ENCODE measurements around the gene GRM8. TPM values are rescaled to one million over a fixed set of nuclear protein-coding genes. Genes with fewer than 3 reads are reported as not detected.

The GRM8 gene
- total RNA-seq, 1 donor from 2014 or later = 0.30 TPM

- intact Hi-C loops (cut with DNase I) = no loop called here
- no peak for DNase-seq (ENCODE audit: low spot score)
Measured at GRCh38 chr7:126657599-126658358, 595.0 kb downstream of the GRM8 start.

GRCh38 chr7:126657137-126657536 is 595.6 kb downstream of the GRM8 start:
- DNase-seq (ENCODE audit: low spot score) = no peak
- intact Hi-C loops (cut with DNase I) = no loop called here

- no peak for DNase-seq (ENCODE audit: low spot score)
- intact Hi-C loops (cut with DNase I) = no loop called here
Measured at GRCh38 chr7:126656165-126656564, 596.6 kb downstream of the GRM8 start.

- intact Hi-C loops (cut with DNase I) = no loop called here
- DNase-seq (ENCODE audit: low spot score) = no peak
Measured at GRCh38 chr7:126637538-126637937, 615.2 kb downstream of the GRM8 start.

- intact Hi-C loops (cut with DNase I) = no loop called here
- DNase-seq (ENCODE audit: low spot score) = no peak
Measured at GRCh38 chr7:126635545-126635944, 617.2 kb downstream of the GRM8 start.

- no peak for DNase-seq (ENCODE audit: low spot score)
- intact Hi-C loops (cut with DNase I) = no loop called here
Measured at GRCh38 chr7:126608339-126608776, 644.4 kb downstream of the GRM8 start.

- no peak for DNase-seq (ENCODE audit: low spot score)
- intact Hi-C loops (cut with DNase I) = no loop called here
Measured at GRCh38 chr7:126606331-126606730, 646.4 kb downstream of the GRM8 start.

GRCh38 chr7:126605553-126605952 is 647.2 kb downstream of the GRM8 start:
- intact Hi-C loops (cut with DNase I) = no loop called here
- DNase-seq (ENCODE audit: low spot score) = no peak

GRCh38 chr7:126605056-126605455 is 647.7 kb downstream of the GRM8 start:
- intact Hi-C loops (cut with DNase I) = no loop called here
- no peak for DNase-seq (ENCODE audit: low spot score)

- intact Hi-C loops (cut with DNase I) = no loop called here
- DNase-seq (ENCODE audit: low spot score) = no peak
Measured at GRCh38 chr7:126589068-126589684, 663.6 kb downstream of the GRM8 start.

GRCh38 chr7:126578338-126578737 is 674.4 kb downstream of the GRM8 start:
- no peak for DNase-seq (ENCODE audit: low spot score)
- intact Hi-C loops (cut with DNase I) = no loop called here

GRCh38 chr7:126574276-126575250 is 678.2 kb downstream of the GRM8 start:
- intact Hi-C loops (cut with DNase I) = no loop called here
- DNase-seq (ENCODE audit: low spot score) = no peak

GRCh38 chr7:126570845-126571244 is 681.9 kb downstream of the GRM8 start:
- intact Hi-C loops (cut with DNase I) = no loop called here
- no peak for DNase-seq (ENCODE audit: low spot score)

GRCh38 chr7:126569402-126569801 is 683.3 kb downstream of the GRM8 start:
- DNase-seq (ENCODE audit: low spot score) = no peak
- intact Hi-C loops (cut with DNase I) = no loop called here

- intact Hi-C loops (cut with DNase I) = no loop called here
Measured at GRCh38 chr7:126557271-126557670, 695.5 kb downstream of the GRM8 start.

GRCh38 chr7:126541406-126541805 is 711.3 kb downstream of the GRM8 start:
- intact Hi-C loops (cut with DNase I) = no loop called here

More at GRCh38 chr7:126557271-126557670, 695.5 kb downstream of the GRM8 start:
- DNase-seq (ENCODE audit: low spot score) = no peak

GRCh38 chr7:126535176-126535575 is 717.6 kb downstream of the GRM8 start:
- intact Hi-C loops (cut with DNase I) = no loop called here

More at GRCh38 chr7:126541406-126541805, 711.3 kb downstream of the GRM8 start:
- DNase-seq (ENCODE audit: low spot score) = no peak

GRCh38 chr7:126533715-126534114 is 719.0 kb downstream of the GRM8 start:
- no peak for DNase-seq (ENCODE audit: low spot score)
- intact Hi-C loops (cut with DNase I) = no loop called here

More at GRCh38 chr7:126535176-126535575, 717.6 kb downstream of the GRM8 start:
- DNase-seq (ENCODE audit: low spot score) = no peak

- no peak for DNase-seq (ENCODE audit: low spot score)
- intact Hi-C loops (cut with DNase I) = no loop called here
Measured at GRCh38 chr7:126529833-126530232, 722.9 kb downstream of the GRM8 start.

GRCh38 chr7:126529254-126529653 is 723.5 kb downstream of the GRM8 start:
- intact Hi-C loops (cut with DNase I) = no loop called here
- DNase-seq (ENCODE audit: low spot score) = no peak
